GM18505 (cell line): ENCODE results near the gene ARHGAP45.
A peak's percentile ranks its signal among the peaks of the same experiment; 100 is the strongest.

ENCODE experiments used
- ATAC-seq: cut with Tn5 transposase; IDR thresholded peaks from one replicate; pipeline ENCODE4 v1.9.1; 2021; ENCODE audit not compliant: unreplicated experiment
- POLR2A ChIP-seq: IDR thresholded peaks from 4 replicates; pipeline ENCODE4 v1.6.1; 2011; ENCODE audit warnings: borderline replicate concordance; ENCODE audit not compliant: insufficient read depth, insufficient read length; ENCODE audit errors: extremely low read depth

ARHGAP45 gene

DNA sequence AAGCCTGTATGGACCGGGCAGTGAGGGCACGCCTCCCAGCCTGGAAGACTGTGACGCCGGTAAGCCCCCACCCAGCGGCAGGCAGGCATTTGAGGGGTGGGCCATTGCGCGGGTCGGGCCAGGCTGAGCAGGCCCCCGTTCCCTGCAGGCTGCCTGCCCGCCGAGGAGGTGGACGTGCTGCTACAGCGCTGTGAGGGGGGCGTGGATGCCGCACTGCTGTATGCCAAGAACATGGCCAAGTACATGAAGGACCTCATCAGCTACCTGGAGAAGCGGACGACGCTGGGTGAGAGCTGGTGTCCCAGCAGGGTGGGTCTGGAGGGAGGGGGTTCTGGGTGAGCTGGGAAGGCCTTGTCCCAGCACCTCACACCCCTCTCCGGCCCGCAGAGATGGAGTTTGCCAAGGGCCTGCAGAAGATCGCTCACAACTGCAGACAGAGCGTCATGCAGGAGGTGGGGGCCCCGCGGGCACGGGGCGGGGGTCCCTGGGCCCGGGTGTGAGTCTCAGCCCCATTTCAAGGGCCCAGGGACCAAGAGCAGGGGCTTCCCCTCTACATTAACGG lies 7.1 kb downstream of the ARHGAP45 start:
- no peak for TF ChIP-seq POLR2A
- no peak for ATAC-seq

DNA sequence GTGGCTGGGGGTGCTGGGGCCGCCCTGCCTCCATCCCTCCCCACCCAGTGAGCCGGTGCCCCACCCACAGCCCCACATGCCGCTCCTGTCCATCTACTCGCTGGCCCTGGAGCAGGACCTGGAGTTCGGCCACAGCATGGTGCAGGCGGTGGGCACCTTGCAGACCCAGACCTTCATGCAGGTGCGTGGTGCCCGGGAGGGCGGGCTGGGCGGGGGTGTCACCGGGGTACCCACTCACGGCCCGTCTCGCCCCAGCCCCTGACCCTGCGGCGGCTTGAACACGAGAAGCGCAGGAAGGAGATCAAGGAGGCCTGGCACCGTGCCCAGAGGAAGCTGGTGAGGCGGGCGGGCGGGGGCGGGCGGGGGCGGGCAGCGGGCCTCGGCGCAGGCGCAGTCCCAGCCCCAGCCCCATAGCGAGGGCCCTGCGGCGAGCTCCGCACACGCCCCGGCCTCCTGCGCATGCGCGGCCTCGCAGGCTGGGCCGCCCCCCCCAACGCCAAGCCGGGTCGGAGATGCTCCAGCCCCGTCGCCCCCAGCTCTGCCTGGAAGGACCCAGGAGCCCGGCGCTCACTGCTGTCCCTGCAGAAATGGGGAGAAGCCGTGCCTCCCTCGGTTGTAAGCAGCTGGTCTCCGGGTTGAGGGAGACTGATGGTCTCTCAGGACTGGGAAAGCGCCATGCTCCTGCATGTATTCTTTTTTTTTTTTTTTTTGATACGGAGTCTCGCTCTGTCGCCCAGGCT lies 7.7 kb downstream of the ARHGAP45 start:
- ATAC-seq: no peak
- TF ChIP-seq POLR2A: peak; percentile 26

DNA sequence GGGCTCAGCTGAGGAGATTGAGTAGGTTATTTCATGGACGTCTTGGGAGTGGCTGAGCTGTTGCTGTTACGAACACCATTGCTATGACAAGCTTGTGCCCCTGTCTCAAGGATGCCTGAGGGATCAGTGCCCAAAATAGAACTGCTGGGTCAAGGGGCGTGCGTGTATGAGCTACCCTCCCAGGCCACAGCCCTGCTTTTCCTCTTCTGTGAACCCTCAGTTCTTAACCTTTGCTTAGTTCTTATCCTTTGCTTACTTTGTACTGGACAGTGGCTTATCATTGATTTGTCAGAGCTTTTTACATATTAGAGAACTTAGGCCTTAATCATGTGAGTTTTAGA lies 9.0 kb downstream of the ARHGAP45 start:
- no peak for TF ChIP-seq POLR2A
- ATAC-seq: no peak

DNA sequence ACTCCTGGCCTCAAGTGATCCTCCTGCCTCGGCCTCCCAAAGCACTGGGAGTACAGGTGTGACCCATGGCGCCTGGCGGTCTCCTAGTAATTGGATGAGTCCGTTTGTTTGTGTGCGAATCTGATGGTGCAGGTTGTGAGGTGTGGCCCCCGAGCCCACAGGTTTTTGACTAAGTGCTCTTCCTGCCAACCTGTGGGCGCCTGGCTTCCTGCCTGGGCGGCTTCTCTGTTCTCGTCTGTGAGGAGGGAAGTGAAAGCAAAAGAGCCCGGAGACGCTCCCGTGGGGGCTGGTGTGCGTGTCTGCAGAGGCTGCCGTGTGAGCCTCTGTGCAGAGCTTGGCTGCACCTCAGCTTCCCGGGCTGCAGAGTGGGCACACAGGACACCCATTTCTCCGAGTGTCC lies 10.0 kb downstream of the ARHGAP45 start:
- peak; percentile 51 for ATAC-seq

DNA sequence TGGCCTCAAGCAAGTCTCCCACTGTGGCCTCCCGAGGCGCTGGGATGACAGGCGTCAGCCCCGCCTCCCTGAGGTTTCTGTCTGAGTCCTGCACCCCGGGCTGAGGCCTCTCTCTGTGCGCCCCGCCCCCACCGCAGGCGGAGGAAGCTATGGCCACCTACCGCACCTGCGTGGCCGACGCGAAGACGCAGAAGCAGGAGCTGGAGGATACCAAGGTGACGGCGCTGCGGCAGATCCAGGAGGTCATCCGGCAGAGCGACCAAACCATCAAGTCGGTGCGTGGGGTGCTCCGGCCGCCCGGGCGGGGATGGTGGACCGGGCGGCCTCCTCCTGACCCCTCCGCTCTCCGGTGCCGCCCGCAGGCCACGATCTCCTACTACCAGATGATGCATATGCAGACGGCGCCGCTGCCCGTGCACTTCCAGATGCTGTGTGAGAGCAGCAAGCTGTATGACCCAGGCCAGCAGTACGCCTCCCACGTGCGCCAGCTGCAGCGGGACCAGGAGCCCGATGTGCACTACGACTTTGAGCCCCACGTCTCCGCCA lies 12.7 kb downstream of the ARHGAP45 start:
- ATAC-seq: no peak
- TF ChIP-seq POLR2A: no peak

More for the DNA sequence above, 10.0 kb downstream of the ARHGAP45 start:
- peak; percentile 22 for TF ChIP-seq POLR2A

DNA sequence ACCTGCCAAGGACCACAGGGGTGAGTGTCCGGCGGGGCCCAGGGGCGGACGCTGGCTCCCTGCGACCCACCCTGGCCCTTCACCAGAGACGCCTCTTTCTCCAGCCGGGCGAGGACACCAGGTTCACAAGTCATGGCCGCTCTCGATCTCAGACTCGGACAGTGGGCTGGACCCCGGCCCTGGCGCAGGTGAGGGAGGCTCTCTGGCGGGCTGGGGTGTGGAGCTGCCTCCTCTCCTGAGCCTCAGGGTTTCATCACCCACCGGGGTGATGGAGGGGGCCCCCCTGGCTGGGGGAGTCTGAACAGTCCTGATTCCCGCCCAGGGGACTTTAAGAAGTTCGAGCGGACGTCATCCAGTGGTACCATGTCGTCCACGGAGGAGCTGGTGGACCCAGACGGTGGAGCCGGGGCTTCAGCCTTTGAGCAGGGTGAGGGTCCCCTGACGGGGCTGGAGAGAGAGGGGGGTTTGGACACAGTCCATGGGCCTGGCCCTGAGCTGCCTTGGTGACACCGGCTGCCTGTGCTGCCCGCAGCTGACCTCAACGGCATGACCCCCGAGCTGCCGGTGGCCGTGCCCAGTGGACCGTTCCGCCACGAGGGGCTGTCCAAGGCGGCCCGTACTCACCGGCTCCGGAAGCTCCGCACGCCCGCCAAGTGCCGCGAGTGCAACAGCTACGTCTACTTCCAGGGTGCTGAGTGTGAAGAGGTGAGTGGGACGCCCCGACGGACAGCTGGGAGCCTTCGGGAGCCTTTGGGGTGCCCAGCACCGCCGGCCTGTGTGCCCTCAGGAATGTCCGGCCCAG lies 13.6 kb downstream of the ARHGAP45 start:
- TF ChIP-seq POLR2A: no peak
- ATAC-seq: no peak

DNA sequence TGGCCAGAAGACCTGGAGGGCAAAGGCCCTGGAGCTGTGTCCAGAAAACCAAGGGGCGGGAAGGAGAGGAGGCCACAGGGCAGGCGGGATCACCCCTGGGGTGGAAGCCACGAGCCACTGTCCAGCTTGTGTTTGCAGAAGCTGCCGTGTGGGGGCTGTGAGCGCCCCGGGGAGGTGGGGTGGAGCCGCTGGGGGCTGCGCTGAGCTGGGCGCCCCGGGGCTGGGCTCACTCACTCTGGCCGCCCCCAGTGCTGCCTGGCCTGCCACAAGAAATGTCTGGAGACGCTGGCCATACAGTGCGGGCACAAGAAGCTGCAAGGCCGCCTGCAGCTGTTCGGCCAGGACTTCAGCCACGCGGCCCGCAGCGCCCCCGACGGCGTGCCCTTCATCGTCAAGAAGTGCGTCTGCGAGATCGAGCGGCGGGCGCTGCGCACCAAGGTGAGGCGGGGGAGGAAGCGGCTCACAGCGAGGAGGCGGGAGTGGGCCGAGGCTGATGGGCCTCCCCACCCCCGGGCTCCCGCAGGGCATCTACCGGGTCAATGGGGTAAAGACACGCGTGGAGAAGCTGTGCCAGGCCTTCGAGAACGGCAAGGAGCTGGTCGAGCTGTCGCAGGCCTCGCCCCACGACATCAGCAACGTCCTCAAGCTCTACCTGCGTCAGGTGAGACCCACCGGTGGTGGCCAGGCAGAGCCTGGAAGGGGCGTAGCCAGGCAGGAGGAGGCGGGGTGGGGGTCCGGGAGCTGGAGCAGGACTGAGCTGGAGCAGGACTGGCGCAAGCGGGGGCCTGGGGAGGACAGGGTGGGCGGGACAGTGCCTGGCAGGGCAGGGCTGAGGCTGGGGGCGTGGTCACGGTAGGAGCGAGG lies 14.6 kb downstream of the ARHGAP45 start:
- ATAC-seq: no peak
- peak; percentile 6 for TF ChIP-seq POLR2A

DNA sequence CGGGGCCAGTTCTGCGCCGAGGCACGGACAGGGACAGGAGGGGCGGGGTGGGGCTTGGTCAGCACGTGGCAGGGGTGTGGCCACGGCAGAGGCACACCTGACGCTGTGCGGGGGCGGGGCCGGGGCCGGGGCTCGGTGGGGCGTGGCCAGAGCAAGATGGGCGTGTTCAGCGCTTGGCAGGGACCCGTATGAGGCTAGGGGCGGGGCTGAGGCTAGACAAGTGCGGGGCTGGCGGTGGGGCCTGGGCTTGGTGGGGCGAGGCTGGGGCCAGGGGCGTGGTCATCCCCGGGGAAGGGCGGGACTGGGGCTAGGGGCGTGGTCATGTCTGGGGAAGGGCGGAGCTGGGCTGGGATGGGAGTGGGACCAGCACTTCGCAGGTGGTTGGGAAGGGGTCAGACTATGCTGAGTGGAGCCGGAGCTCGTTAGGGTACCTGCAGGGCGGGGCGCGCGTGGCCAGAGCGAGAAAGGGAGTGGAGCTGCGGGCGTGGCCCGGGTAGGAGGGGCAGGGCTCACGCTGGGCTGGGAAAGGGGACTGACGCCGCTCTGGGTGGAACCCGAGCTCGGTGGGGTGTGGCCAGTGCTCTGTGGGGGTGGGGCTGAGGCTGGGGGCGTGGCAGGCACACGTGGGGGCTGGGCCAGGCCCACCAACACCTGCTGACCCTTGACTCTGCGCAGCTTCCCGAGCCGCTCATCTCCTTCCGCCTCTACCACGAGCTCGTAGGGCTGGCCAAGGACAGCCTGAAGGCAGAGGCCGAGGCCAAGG lies 15.4 kb downstream of the ARHGAP45 start:
- no peak for TF ChIP-seq POLR2A
- no peak for ATAC-seq

DNA sequence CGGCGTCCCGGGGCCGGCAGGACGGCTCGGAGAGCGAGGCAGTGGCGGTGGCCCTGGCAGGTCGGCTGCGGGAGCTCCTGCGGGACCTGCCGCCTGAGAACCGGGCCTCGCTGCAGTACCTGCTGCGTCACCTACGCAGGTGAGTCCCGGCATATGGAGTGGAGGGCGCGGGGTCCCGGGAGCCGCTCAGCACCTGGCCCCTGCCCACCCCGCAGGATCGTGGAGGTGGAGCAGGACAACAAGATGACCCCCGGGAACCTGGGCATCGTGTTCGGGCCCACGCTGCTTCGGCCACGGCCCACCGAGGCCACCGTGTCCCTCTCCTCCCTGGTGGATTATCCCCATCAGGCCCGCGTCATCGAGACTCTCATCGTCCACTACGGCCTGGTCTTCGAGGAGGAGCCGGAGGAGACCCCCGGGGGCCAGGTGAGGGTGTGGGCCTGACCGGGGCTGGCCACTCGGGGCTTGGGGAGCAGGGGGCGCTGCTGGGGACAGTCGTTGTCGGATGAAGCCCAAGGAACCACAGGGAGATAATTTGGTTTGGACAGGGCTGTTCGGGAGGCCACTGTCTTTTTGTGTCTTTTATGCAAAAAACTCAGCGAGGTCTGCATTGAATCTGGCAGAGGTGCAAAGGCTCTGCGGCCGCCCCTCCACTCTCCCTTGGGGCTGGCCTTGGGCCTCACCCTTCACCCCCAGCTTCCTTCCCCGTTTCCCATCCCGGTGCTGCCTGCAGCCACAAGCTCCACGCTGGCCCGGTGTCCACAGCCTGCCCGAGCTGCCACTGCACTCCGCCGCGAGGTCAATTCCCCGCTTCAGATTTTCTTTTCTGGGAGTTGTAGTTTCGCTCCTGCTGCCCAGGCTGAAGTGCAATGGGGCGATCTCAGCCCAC lies 16.2 kb downstream of the ARHGAP45 start:
- TF ChIP-seq POLR2A: no peak
- no peak for ATAC-seq

DNA sequence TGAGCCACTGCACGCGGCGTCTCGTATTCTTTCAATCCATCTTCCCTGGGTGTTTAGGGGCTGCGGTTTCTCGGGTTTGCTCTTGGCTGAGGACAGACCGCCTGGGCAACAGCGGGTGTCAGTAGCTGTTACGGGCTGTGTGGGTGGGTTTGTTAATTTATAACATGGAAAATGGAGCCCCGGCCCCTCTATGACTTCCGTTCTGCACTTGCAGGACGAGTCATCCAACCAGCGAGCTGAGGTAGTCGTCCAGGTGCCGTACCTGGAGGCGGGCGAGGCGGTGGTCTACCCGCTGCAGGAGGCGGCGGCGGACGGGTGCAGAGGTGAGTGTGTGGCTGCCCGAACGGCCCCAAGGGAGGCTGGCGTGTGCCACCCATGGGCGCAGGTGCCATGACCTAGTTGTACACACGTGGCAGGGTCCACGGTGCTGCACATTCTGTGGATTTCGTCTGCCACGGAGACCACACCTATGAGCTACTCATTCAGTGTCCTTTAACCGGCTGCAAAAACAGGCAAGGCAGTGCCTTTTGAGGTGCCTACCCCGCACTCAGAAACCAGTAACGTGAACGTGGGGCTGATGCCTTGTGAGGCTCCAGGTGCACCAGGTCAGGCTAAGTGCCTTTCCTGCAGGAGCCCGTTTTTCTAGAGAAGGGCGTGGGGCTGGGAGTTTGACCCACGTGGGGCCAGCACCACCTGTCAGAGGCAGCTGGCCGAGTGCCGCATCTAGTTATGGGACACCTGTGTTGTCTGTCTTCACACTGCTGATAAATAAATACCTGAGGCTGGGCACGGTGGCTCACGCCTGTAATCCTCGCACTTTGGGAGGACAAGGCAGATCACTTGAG lies 17.3 kb downstream of the ARHGAP45 start:
- no peak for TF ChIP-seq POLR2A
- ATAC-seq: no peak
